Measurements from ENCODE around the gene MRPS10.
"Not testable (repeated sequence)": the region's sequence is repeated elsewhere in the genome, so short reads cannot be mapped to it uniquely, and the experiment has no call there.

The MRPS10 gene

GRCh38 chr6:42237857-42238256 is 20.2 kb upstream of the MRPS10 start:
- no peak for DNase-seq (ENCODE audit: low spot score)

- DNase-seq (ENCODE audit: low spot score), result no peak
Observed at GRCh38 chr6:42236682-42237473, 19.2 kb upstream of the MRPS10 start.

GRCh38 chr6:42236030-42236429 is 18.4 kb upstream of the MRPS10 start:
- no peak for DNase-seq (ENCODE audit: low spot score)

- no peak for DNase-seq (ENCODE audit: low spot score)
Observed at GRCh38 chr6:42232035-42232434, 14.4 kb upstream of the MRPS10 start.

- DNase-seq (ENCODE audit: low spot score), result peak; percentile 30
Observed at GRCh38 chr6:42230345-42231321, 13.0 kb upstream of the MRPS10 start.

- DNase-seq (ENCODE audit: low spot score), result no peak
Observed at GRCh38 chr6:42229506-42230119, 12.0 kb upstream of the MRPS10 start.

- no peak for DNase-seq (ENCODE audit: low spot score)
Observed at GRCh38 chr6:42228305-42228704, 10.6 kb upstream of the MRPS10 start.

GRCh38 chr6:42227173-42227850 is 9.7 kb upstream of the MRPS10 start:
- DNase-seq (ENCODE audit: low spot score), result no peak

GRCh38 chr6:42226645-42227143 is 9.0 kb upstream of the MRPS10 start:
- DNase-seq (ENCODE audit: low spot score), result peak; percentile 44

GRCh38 chr6:42226161-42226611 is 8.5 kb upstream of the MRPS10 start:
- DNase-seq (ENCODE audit: low spot score), result peak; percentile 60

GRCh38 chr6:42225419-42225818 is 7.8 kb upstream of the MRPS10 start:
- DNase-seq (ENCODE audit: low spot score), result no peak

GRCh38 chr6:42225029-42225339 is 7.3 kb upstream of the MRPS10 start:
- no peak for DNase-seq (ENCODE audit: low spot score)

GRCh38 chr6:42224222-42225028 is 6.8 kb upstream of the MRPS10 start:
- peak; percentile 41 for DNase-seq (ENCODE audit: low spot score)

- DNase-seq (ENCODE audit: low spot score), result no peak
Observed at GRCh38 chr6:42222448-42222847, 4.8 kb upstream of the MRPS10 start.

GRCh38 chr6:42221546-42221945 is 3.9 kb upstream of the MRPS10 start:
- no peak for DNase-seq (ENCODE audit: low spot score)

GRCh38 chr6:42220807-42221206 is 3.1 kb upstream of the MRPS10 start:
- no peak for DNase-seq (ENCODE audit: low spot score)

- DNase-seq (ENCODE audit: low spot score), result no peak
Observed at GRCh38 chr6:42217157-42217518, 523 bp downstream of the MRPS10 start.

GRCh38 chr6:42216495-42216894 is 1.2 kb downstream of the MRPS10 start:
- not testable (repeated sequence) for DNase-seq (ENCODE audit: low spot score)

- DNase-seq (ENCODE audit: low spot score), result no peak
Observed at GRCh38 chr6:42212442-42212841, 5.2 kb downstream of the MRPS10 start.

- no peak for DNase-seq (ENCODE audit: low spot score)
Observed at GRCh38 chr6:42211726-42212125, 5.9 kb downstream of the MRPS10 start.

- DNase-seq (ENCODE audit: low spot score), result no peak
Observed at GRCh38 chr6:42210551-42210950, 7.1 kb downstream of the MRPS10 start.
